Erythroblast (primary cell): ENCODE results near the gene KLF9.

ENCODE experiments used
- DNase-seq, 2 experiments: peaks; one replicate each; lab custom pipeline; 2025; lab: John Stamatoyannopoulos, UW
- GATA1 ChIP-seq: IDR thresholded peaks from 2 replicates; pipeline ENCODE4 v1.6.1; 2011; ENCODE audit warnings: low read depth, mild to moderate bottlenecking, control low read depth, low read length, moderate library complexity
- POLR2A ChIP-seq: IDR thresholded peaks from 2 replicates; pipeline ENCODE4 v1.6.1; 2011; ENCODE audit warnings: mild to moderate bottlenecking, low read length

Gene KLF9

DNA sequence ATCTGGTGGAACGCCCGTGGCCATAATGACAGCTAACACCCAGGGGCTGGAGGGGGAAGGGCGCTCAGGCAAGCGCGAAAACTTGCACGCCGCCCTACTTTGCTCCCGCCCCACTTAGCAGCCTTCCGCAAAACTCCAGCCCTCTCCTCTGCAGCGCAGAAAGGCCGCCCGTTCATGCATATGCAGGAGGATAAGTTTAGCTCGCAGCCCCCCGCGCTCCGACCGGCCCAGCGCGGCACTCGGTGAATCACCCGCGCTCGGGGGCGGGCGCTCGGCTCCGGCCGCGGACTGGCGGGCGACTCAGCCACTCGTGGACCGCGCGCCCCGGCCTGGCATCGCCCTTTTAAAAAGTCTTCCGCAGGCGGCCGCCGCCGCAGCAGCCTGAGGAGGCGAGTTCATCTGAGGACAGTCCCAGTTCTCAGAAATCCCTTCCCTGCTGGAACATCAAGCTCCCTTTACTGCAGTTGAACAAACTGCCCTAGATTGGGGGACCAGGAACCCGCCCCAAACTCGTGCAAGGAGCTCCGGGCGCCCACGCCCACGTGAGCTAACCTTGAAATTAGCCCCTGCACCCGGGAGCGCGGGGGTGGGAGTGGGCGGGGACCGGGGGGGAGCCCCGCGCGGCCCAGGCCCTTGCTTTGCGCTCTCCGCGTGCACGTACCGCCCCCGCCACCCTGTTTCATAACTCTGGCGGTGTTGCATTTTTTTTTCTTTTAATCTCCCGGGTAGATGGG lies 4.5 kb upstream of the KLF9 start:
- DNase-seq, result peak; percentile 92 to 95
- TF ChIP-seq GATA1 (no peak), POLR2A (peak; percentile 89)

DNA sequence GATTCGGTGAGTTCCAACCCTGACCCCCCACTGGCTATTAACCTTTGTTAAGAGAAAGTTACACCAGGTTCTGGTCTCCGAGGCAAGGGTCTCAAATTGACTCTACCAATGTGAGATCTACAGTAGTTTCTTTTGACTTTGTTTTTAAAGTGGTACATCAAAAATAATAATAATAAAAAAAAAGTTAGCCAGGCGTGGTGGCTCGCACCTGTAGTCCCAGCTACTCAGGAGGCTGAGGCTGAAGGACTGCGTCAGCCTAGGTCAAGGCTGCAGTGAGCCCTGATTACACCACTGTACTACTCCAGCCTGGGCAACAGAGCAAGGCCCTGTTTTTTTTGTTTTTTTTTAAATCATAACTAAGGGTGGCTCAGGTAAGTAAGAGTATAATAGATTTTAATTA lies 1.0 kb upstream of the KLF9 start:
- TF ChIP-seq GATA1 (no peak), POLR2A (no peak)
- no peak for DNase-seq

DNA sequence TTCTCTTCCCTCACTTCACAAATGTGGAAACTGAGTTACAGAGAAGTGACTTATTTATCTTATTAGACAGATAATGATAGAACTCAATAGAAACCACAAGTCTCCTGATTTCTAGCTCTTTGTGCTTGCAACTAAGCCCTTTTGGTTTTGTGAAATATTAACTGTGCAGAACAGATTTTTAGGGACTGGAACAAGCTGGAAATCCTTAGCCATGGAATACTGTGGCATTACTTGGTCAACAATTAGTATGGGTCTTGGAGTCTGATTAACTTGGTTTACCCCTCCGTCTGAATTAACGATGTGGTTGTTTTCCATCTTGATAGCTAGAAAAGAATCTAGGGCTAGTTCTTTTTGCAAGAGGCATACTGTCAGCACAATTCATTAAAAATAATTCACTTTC lies 584 bp upstream of the KLF9 start:
- TF ChIP-seq POLR2A, result no peak
- no peak for TF ChIP-seq GATA1
- DNase-seq, result no peak

DNA sequence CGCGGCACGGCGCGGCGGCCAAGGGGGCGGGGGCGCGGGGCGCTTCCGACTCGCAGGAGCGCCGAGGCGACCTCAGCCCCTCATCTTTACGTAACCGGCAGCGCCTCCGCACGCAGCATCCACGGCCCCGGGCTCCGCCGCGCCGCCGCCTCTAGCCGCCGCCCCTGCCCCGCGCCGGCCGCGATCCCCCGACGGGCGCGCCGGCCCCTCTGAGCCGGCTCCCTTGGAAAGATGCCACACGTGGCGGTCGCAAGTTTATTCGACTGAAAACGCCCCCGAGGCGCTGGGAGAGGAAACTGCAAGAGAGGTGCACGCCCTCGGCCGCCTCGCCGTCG lies 1.0 kb downstream of the KLF9 start:
- peak; percentile 84 to 92 for DNase-seq
- TF ChIP-seq POLR2A (no peak), GATA1 (no peak)

DNA sequence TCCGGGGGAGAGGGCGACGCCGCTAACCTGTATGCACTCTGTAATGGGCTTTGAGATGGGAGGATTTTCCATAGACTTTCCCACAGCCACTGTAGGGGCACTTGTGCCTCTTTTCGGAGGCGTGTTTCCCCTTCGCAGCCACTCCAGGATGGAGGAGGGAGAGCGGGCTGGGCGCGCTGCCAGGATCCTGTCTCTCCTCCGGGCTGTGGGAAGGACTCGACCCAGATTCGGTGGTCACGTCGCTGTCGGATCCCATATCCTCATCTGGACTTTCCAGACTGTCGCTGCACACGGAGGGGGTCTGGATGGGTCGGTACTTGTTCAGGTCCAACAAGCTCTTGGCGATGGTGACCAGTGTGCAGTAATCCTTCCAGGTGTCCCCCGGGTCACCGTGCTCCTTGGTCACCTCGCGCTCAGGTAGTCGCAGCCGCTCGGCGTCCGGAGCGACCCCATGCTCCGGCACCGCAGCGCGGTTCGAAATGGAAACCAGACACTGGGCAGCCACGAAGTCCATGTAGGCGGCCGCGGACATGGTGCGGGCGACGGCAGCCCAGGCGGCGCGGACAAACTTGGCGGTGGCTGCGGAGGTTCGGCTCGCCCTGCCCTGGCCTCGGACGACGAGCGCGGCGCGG lies 1.5 kb downstream of the KLF9 start:
- DNase-seq, result peak; percentile 49 to 76
- TF ChIP-seq GATA1 (no peak), POLR2A (no peak)

DNA sequence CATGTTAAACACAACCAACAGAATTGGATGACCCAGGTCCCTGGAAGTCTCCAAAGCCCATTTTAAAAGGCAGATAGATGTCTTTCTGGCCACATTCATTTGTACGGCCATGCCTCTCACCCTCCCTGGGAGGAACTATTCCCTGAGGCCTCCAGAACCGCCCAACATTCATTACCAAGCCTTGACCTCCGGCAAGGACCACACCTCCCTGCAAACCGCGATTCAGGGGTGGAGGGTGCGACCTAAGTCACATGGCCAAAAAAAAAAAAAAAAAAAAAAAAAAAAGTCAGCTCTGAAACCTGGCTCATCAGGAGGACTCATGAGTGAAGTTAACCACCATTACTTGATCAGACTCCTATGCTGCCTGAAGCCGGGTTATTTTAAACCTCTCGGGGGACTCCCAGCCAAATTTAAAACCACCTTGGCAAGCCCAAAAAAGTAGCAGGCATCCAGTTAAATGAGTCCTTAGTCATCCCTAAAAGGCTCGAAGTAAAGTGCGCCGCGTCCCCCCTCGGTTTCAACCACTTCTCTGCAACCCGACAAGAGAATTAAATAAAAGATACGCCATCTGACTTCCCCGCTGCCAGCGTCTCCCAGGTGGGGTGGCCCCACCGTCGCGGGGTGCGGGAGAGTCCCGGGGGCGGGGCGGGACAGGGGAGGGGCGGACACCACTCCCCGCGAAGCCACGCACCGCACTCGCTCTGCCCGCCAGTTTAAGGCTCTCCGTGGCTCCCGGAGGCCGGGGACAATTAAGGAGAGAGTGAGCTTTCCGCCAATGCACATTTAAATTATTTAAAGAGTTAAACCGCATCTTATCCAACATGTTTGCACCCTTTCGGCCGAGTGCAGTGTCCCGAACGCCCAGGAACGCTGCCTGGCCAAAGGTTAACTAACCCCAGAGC lies 2.3 kb downstream of the KLF9 start:
- peak; percentile 73 to 82 for DNase-seq
- TF ChIP-seq GATA1 (no peak), POLR2A (peak; percentile 87)

DNA sequence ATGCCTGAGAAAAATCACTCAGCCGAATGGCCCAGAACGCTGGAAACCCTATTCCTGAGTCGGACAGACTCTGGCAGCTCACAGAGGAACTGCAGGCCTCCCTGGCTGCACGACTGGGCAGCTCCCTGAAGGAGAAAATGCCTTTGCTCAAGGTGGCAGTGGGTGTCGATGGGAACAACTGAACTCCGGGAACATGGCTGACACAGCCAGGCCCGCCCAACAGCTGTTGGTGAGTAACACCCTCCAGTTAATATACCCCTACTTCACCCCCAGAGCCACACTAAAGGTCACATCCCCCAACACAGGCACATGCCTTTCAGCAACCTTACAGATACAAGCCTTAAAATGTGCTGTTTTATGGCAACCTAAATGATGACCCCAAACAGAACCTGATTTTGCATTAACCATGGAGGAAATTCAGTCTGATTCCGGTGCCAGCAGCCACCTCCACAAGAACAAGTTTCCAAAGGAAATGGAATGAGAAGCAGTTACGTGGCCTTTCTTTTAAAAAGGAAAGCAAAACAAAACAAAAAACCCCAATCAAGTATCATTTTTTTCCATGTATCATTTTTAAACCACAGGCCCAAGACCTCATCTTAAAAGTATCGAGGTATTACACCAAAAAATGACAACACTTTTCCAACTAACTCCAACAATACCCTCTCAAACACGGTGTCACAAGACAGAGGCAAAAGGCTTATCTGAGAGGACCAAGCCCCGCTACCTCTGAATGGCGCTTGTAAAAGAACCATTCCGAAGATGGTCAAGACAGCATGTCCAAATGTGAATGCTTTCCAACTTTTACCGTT lies 3.1 kb downstream of the KLF9 start:
- DNase-seq, result no peak
- TF ChIP-seq GATA1 (no peak), POLR2A (no peak)

DNA sequence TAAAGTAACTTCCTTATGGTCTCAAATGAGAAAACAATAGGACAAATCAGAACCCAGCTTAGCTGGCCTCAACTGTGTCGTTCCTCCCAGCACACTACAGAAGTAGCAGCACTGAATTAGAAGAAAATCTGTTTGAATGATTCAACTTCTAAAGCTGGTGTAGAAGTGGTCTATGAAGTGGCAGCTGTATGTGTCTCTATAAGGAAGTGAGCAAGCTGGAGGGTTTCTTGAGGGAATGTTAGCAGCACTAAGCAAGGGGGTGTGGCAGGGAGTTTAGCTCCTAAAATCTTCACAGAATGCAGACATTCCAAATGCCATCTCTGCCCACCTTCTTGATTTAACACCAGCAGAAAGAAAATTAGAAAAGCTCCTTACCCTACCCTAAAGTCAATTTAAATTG lies 4.1 kb downstream of the KLF9 start:
- TF ChIP-seq POLR2A, result no peak
- no peak for TF ChIP-seq GATA1
- DNase-seq, result no peak

DNA sequence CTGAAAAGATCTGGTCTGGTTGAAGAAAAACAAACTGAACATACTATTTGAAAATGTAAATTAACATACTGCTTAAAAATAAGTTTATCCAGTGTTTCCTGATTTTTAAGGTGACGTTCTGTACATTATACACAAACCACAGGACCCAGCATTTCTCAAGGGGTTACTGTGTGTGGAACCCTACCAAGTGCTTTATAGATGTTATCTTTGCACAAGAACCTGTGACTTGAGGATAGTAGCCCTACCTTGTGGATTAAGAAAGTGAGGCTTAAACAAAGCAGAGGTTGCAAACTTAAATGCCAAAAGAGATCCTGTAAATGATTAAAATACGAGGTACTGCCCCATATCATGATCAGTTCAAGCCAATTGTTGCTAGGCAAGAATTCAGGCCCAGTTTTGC lies 4.7 kb downstream of the KLF9 start:
- no peak for DNase-seq

DNA sequence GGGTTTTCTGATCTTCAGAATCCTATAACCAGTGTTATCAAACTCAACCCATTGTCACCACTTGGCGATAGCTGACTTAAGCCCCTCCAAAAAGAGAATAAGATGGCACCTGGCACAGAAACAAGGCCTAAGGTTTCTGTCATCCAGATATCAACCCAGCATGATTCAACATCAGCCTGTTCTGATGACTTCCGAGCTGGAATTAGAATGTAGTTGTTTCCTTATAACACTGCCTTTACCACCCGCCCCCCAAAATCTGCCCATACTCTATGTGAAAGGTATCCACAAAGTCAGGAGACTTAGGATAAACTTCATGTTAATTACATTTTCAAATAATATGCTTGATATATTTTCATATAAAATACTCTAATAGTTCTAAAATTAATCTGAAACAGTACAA lies 5.2 kb downstream of the KLF9 start:
- DNase-seq, result no peak
- no peak for TF ChIP-seq GATA1
- no peak for TF ChIP-seq POLR2A

More for the DNA sequence above, 4.7 kb downstream of the KLF9 start:
- TF ChIP-seq GATA1 (no peak), POLR2A (no peak)

DNA sequence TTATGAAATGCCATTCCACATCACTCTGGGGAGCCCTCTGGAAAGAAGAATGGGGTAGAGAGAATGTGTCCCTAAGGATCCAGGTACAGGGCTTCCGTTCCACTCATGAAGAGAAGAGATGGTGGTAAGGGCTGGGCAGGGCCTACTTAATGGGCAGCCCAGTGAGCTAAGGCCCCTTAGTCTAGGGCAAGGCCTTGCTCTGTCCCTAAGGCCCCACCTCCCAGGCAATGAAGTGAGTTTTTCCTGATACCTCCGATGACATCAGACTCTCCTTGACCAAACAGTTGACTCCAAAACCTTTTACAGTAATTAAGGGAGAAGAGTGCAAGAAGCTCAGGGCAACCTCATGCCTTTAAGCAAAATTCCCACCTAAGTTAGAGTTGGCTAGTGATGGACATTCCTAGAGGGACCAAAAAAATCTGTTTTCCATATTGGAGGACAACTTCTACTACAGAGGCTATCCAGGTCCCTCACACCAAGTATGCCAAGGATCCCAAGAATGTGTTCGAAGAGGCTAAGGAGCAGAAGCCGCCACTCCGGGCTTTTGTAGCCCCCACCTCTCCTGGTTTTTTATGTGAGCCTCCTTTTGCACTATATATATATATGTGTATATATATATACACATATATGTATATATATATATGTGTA lies 5.9 kb downstream of the KLF9 start:
- no peak for TF ChIP-seq POLR2A
- no peak for TF ChIP-seq GATA1
- DNase-seq, result no peak

DNA sequence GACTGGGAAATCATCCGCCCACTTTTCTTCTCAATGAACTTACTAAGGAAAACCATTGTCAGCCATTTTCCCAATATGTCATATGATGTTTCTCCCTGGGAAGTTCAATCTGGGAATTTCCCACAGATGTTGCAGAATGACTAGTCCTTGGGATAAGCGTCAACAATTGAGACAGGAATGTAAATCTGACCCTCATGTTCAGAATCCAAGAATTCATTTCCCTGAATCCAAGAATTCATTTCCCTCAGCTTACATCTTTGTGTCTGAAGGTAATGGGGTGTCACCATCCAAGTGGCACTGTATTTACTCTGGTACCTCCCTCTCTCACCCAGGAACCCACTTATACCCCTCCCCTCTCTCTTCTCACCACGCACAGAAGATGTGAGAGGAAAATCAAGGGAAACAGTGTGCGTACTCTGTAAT lies 7.4 kb downstream of the KLF9 start:
- no peak for DNase-seq
- no peak for TF ChIP-seq POLR2A
- no peak for TF ChIP-seq GATA1

DNA sequence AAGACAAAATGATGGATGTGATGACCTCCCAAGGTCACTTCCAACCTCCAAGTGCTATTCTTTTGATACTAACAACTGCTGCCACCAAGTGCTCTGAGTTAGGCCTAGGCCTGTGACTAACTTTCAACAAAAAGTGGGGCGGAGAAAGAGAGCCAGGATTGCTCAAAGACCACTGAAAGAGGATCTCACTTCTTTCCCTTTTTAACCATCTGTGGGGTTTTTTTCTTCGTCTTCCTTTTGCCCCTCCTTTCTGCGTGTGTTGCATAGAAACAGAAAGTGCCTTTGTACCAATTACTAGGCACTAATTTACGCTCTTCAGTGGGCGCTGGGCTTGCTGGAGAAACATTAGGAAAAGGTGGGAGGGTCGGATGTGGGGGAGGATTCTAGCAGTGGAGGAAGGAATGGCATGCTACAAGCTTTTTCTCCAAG lies 8.0 kb downstream of the KLF9 start:
- TF ChIP-seq GATA1 (no peak), POLR2A (peak; percentile 16)

More for the DNA sequence above, 8.0 kb downstream of the KLF9 start:
- no peak for DNase-seq
